PC-3 (cell line): Measurements from ENCODE around the gene TSKU.

ENCODE experiments used
- CTCF ChIP-seq: fragments of 300-600 bp; sonication (generic); conservative IDR thresholded peaks from 2 replicates; pipeline ENCODE4 v1.5.1; 2017; ENCODE audit warnings: antibody characterized with exemption, low read depth, mild to moderate bottlenecking, low read length
- EZH2phosphoT487 ChIP-seq: fragments of 300-600 bp; sonication (generic); IDR thresholded peaks from 2 replicates; pipeline ENCODE4 v1.6.1; 2018; ENCODE audit warnings: mild to moderate bottlenecking, antibody characterized with exemption, low read length, borderline replicate concordance

- no peak for TF ChIP-seq CTCF
- TF ChIP-seq EZH2phosphoT487 = no peak
These were observed 8.7 kb downstream of the TSKU start for GRCh38 chr11:76791861-76792260.
